H9 (cell line): ENCODE data around the gene PLEKHA8. TPM values are rescaled to one million over a fixed set of nuclear protein-coding genes. Genes with fewer than 3 reads are reported as not detected.

Source experiments
- DNase-seq: peaks from one replicate; pipeline ENCODE4 v3.0.0-alpha.2; 2017
- H2AFZ ChIP-seq: one replicate; pipeline ENCODE4 v1.6.1; 2013; ENCODE audit warnings: mild to moderate bottlenecking, low read length, control low read depth, moderate library complexity
- H2AK5ac ChIP-seq: 2 replicates; pipeline ENCODE4 v1.6.1; 2013; ENCODE audit warnings: low read length, control low read depth, mixed read lengths; ENCODE audit not compliant: insufficient read length
- H2BK120ac ChIP-seq: one replicate; pipeline ENCODE4 v1.6.1; 2013; ENCODE audit warnings: low read depth, mild to moderate bottlenecking, low read length, control low read depth, inconsistent platforms; ENCODE audit not compliant: poor library complexity, severe bottlenecking
- H2BK12ac ChIP-seq: 2 replicates; pipeline ENCODE4 v1.6.1; 2013; ENCODE audit warnings: low read length, control low read depth, mixed read lengths, low read depth; ENCODE audit not compliant: insufficient read length
- H2BK15ac ChIP-seq: 2 replicates; pipeline ENCODE4 v1.6.1; 2013; ENCODE audit warnings: low read depth, low read length, control low read depth
- H2BK20ac ChIP-seq: one replicate; pipeline ENCODE4 v1.6.1; 2013; ENCODE audit warnings: low read depth, mild to moderate bottlenecking, low read length, control low read depth, inconsistent platforms; ENCODE audit not compliant: poor library complexity, severe bottlenecking
- H2BK5ac ChIP-seq: 2 replicates; pipeline ENCODE4 v1.6.1; 2013; ENCODE audit warnings: low read length, control low read depth, mixed read lengths; ENCODE audit not compliant: insufficient read length
- H3K14ac ChIP-seq: 2 replicates; pipeline ENCODE4 v1.6.1; 2013; ENCODE audit warnings: low read length, control low read depth; ENCODE audit not compliant: insufficient read depth
- H3K18ac ChIP-seq: 2 replicates; pipeline ENCODE4 v1.6.1; 2013; ENCODE audit warnings: low read depth, mild to moderate bottlenecking, mixed read lengths, low read length, control low read depth; ENCODE audit not compliant: insufficient read length
- H3K23ac ChIP-seq: 2 replicates; pipeline ENCODE4 v1.6.1; 2013; ENCODE audit warnings: low read length, control low read depth, mixed read lengths, low read depth; ENCODE audit not compliant: insufficient read length
- H3K23me2 ChIP-seq: 2 replicates; pipeline ENCODE4 v1.6.1; 2013; ENCODE audit warnings: low read depth, mild to moderate bottlenecking, mixed read lengths, low read length, control low read depth; ENCODE audit not compliant: insufficient read length, poor library complexity, severe bottlenecking
- H3K27ac ChIP-seq: 2 replicates; pipeline ENCODE4 v1.5.1; 2013; ENCODE audit warnings: low read length, control low read depth, mixed read lengths, low read depth; ENCODE audit not compliant: insufficient read length
- H3K27me3 ChIP-seq: 2 replicates; pipeline ENCODE4 v1.6.1; 2013; ENCODE audit warnings: low read length, control low read depth, inconsistent platforms; ENCODE audit not compliant: insufficient read depth
- H3K4ac ChIP-seq: 2 replicates; pipeline ENCODE4 v1.6.1; 2013; ENCODE audit warnings: low read depth, mild to moderate bottlenecking, control low read depth, inconsistent platforms, low read length, moderate library complexity
- H3K4me1 ChIP-seq: 2 replicates; pipeline ENCODE4 v1.6.1; 2013; ENCODE audit warnings: low read length, control low read depth, inconsistent platforms; ENCODE audit not compliant: insufficient read depth
- H3K4me2 ChIP-seq: 2 replicates; pipeline ENCODE4 v1.6.1; 2013; ENCODE audit warnings: low read length, control low read depth, mixed read lengths; ENCODE audit not compliant: insufficient read length, insufficient read depth
- H3K56ac ChIP-seq: 2 replicates; pipeline ENCODE4 v1.6.1; 2013; ENCODE audit warnings: low read depth, mild to moderate bottlenecking, mixed read lengths, low read length, control low read depth; ENCODE audit not compliant: insufficient read length
- H3K79me1 ChIP-seq: 2 replicates; pipeline ENCODE4 v1.6.1; 2013; ENCODE audit warnings: low read depth, mild to moderate bottlenecking, moderate library complexity, low read length, control low read depth, inconsistent platforms; ENCODE audit not compliant: insufficient read depth, poor library complexity, severe bottlenecking
- H3K79me2 ChIP-seq: 2 replicates; pipeline ENCODE4 v1.6.1; 2013; ENCODE audit warnings: low read length, control low read depth, inconsistent platforms; ENCODE audit not compliant: insufficient read depth
- H3K9ac ChIP-seq: 2 replicates; pipeline ENCODE4 v1.6.1; 2013; ENCODE audit warnings: low read length, control low read depth, mixed read lengths; ENCODE audit not compliant: insufficient read length; ENCODE audit errors: extremely low read depth
- H3K9me3 ChIP-seq: one replicate; pipeline ENCODE4 v1.6.1; 2013; ENCODE audit warnings: low read depth, low read length, inconsistent platforms; ENCODE audit not compliant: control insufficient read depth
- H3T11ph ChIP-seq: one replicate; pipeline ENCODE4 v1.6.1; 2013; ENCODE audit warnings: mild to moderate bottlenecking, low read length, control low read depth, inconsistent platforms
- H4K20me1 ChIP-seq: one replicate; pipeline ENCODE4 v1.6.1; 2013; ENCODE audit not compliant: control insufficient read depth, insufficient read length, insufficient read depth
- H4K5ac ChIP-seq: 2 replicates; pipeline ENCODE4 v1.6.1; 2013; ENCODE audit warnings: low read depth, mild to moderate bottlenecking, mixed read lengths, low read length, control low read depth; ENCODE audit not compliant: insufficient read length
- H4K8ac ChIP-seq: replicated peaks from 2 replicates; pipeline ENCODE4 v1.6.1; 2013; ENCODE audit warnings: low read length, control low read depth, mixed read lengths, low read depth; ENCODE audit not compliant: insufficient read length
- H4K91ac ChIP-seq: 2 replicates; pipeline ENCODE4 v1.6.1; 2013; ENCODE audit warnings: low read depth, mild to moderate bottlenecking, moderate library complexity, mixed read lengths, low read length, control low read depth; ENCODE audit not compliant: insufficient read length
- H3K27ac Mint-ChIP-seq, 3 experiments: 2 replicates in 2 of 3; 3 replicates in 1 of 3; pipeline ENCODE4 v1.8.0; 2020 to 2021; ENCODE audit warnings: mixed read lengths in 3 of 3, mild to moderate bottlenecking in 1 of 3, moderate library complexity in 1 of 3
- H3K27me3 Mint-ChIP-seq: 2 replicates; pipeline ENCODE4 v1.8.0; 2021; ENCODE audit warnings: low read depth, mild to moderate bottlenecking, moderate library complexity, mixed read lengths
- H3K36me3 Mint-ChIP-seq, 3 experiments: 2 replicates in 2 of 3; 3 replicates in 1 of 3; pipeline ENCODE4 v1.8.0; 2020 to 2021; ENCODE audit warnings: low read depth in 3 of 3, mixed read lengths in 3 of 3; ENCODE audit not compliant: insufficient read depth in 1 of 3
- H3K4me1 Mint-ChIP-seq, 2 experiments: 2 replicates each; pipeline ENCODE4 v1.8.0; 2020; ENCODE audit warnings: mixed read lengths in 2 of 2
- H3K4me3 Mint-ChIP-seq, 2 experiments: 2 replicates in 1 of 2; 3 replicates in 1 of 2; pipeline ENCODE4 v1.8.0; 2020 to 2021; ENCODE audit warnings: mild to moderate bottlenecking in 2 of 2, mixed read lengths in 2 of 2, moderate library complexity in 1 of 2
- H3K9me3 Mint-ChIP-seq, 2 experiments: 2 replicates in 1 of 2; 3 replicates in 1 of 2; pipeline ENCODE4 v1.8.0; 2020; ENCODE audit warnings: mild to moderate bottlenecking in 2 of 2, mixed read lengths in 2 of 2, moderate library complexity in 1 of 2
- WGBS: extraction: QIAGEN DNeasy Blood & Tissue Kit; methylation state at CpG from one replicate; pipeline ENCODE4 v1.1.7; 2013; ENCODE audit warnings: missing lambda C conversion rate, low lambda C conversion rate, mixed read lengths; ENCODE audit not compliant: insufficient read length; ENCODE audit errors: extremely low coverage; 5-methylcytosine and 5-hydroxymethylcytosine counted together
- total RNA-seq: library from RNA; stranded (reverse); gene quantifications from 2 replicates; pipeline ENCODE4 v1.2.1, GENCODE V29; 2021
- TF ChIP-seq, protein P1 (sequence below): fragments of 200-600 bp; sonication (generic); conservative IDR thresholded peaks from 3 replicates; pipeline ENCODE4 v1.8.0; 2021; ENCODE audit warnings: antibody characterized with exemption, mild to moderate bottlenecking

The PLEKHA8 gene
- total RNA-seq, 1 experiment from 2014 or later: 37.0 TPM

GRCh38 chr7:30140456-30140855 is 112.2 kb downstream of the PLEKHA8 start:
- Mint-ChIP-seq H3K27ac (no peak overlapping the region), H3K4me1 (no peaks in the 10 kb centered on the region), H3K4me3 (no peak overlapping the region), H3K9me3 (no peaks in the 10 kb centered on the region), H3K27me3 (peaks cover 31% of the 10 kb centered on the region), H3K36me3 (no peaks in the 10 kb centered on the region)
- Histone ChIP-seq H2BK20ac (no peak overlapping the region), H3K27ac (no peak overlapping the region), H3K56ac (no peak overlapping the region), H3T11ph (no peak overlapping the region), H3K4me2 (no peak overlapping the region), H3K23ac (no peak overlapping the region), H4K8ac (no peak overlapping the region), H3K18ac (no peak overlapping the region), H4K20me1 (no peaks in the 10 kb centered on the region), H3K79me2 (no peaks in the 10 kb centered on the region), H2AK5ac (no peak overlapping the region), H3K4me1 (no peaks in the 10 kb centered on the region), H2BK120ac (no peak overlapping the region), H3K4ac (no peak overlapping the region), H3K9ac (no peak overlapping the region), H4K5ac (no peak overlapping the region), H2BK5ac (no peak overlapping the region), H3K27me3 (peaks cover 3% of the 10 kb centered on the region; the same call in 1 of the 2 replicates), H2AFZ (no peak overlapping the region), H2BK12ac (no peak overlapping the region), H4K91ac (no peak overlapping the region), H3K79me1 (no peaks in the 10 kb centered on the region), H3K23me2 (peaks cover 9% of the 10 kb centered on the region), H3K14ac (no peak overlapping the region), H3K9me3 (no peaks in the 10 kb centered on the region), H2BK15ac (no peak overlapping the region)
- no CpG with 5 or more reads among the region's 3 CpGs for WGBS
- DNase-seq: no peak
- TF ChIP-seq, protein P1, sequence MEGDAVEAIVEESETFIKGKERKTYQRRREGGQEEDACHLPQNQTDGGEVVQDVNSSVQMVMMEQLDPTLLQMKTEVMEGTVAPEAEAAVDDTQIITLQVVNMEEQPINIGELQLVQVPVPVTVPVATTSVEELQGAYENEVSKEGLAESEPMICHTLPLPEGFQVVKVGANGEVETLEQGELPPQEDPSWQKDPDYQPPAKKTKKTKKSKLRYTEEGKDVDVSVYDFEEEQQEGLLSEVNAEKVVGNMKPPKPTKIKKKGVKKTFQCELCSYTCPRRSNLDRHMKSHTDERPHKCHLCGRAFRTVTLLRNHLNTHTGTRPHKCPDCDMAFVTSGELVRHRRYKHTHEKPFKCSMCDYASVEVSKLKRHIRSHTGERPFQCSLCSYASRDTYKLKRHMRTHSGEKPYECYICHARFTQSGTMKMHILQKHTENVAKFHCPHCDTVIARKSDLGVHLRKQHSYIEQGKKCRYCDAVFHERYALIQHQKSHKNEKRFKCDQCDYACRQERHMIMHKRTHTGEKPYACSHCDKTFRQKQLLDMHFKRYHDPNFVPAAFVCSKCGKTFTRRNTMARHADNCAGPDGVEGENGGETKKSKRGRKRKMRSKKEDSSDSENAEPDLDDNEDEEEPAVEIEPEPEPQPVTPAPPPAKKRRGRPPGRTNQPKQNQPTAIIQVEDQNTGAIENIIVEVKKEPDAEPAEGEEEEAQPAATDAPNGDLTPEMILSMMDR: no peak
